Islet of Langerhans (tissue), 1 donor: ENCODE results near the gene MSANTD3.
A peak's percentile ranks its signal among the peaks of the same experiment; 100 is the strongest.
"Not testable (repeated sequence)": the region's sequence is repeated elsewhere in the genome, so short reads cannot be mapped to it uniquely, and the experiment has no call there.

Source experiments
- FAIRE-seq: peaks from one replicate; lab custom pipeline; 2011; peaks lifted over from hg19 to GRCh38; lab: Jason Lieb, UNC

The MSANTD3 gene

GRCh38 chr9:100426530-100427365, at the start of gene MSANTD3:
MSANTD3 (plus strand) TSS chr9:100427143; CDS start chr9:100441939, 14,796 bp downstream.
- no peak for FAIRE-seq

DNA sequence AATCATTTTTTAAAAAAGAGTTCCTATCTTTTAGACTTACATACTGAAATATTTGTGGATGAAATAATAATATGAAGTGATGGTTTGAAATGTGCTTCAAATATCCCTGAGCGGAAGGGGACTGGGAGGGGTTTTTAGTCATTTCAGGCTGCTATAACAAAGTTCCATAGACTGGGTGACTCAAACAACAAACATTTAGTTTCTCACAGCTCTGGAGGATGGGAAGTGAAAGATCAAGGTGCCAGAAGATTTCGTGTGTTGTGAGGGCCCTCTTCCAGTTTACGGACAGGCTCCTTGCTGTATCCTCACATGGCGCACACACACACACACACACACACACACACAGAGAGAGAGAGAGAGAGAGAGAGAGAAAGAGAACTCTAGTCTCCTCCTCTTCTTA, 47.1 kb upstream of the MSANTD3 start:
- FAIRE-seq: no peak

DNA sequence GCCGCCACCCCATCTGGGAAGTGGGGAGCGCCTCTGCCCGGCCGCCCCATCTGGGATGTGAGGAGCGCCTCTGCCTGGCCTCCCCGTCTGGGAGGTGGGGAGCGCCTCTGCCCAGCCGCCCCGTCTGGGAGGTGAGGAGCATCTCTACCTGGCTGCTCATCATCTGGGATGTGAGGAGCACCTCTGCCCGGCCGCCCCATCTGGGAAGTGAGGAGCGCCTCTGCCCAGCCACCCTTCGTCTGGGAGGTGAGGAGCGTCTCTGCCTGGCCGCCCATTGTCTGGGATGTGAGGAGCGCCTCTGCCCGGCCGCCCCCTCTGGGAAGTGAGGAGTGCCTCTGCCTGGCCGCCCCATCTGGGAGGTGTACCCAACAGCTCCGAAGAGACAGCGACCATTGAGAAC, 34.0 kb upstream of the MSANTD3 start:
- FAIRE-seq: not testable (repeated sequence)

DNA sequence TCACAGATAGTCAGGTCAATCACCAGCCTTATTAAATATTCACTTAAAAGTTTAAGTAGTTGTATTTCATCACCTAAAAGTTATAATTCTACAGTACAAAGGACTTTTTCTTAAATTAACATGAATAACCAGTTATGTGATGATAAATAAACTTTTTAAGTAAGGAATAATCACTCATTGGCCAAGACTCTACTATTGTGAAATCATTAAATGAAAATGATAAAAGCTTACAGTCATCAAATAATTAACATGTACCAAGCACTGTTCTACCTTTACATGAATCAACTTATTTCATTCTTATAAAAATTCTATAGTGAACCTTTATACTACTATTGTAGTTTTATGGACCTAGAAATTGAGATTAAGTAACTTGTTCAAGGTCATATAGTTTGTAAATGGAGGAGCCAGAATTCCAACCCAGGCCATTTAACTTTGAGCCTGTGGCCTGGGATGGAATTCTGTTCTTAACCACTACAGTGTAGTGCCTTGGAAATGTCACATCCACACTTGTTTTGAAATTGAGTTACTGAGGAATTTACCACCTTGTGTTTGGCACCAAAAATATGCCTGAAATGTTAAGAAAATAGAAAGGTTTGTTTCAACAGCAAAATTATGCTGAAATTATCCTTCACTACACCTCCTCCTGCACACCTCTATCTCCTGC, 32.8 kb upstream of the MSANTD3 start:
- FAIRE-seq: no peak

GRCh38 chr9:100394816-100395215, 32.1 kb upstream of the MSANTD3 start:
- FAIRE-seq: no peak

- FAIRE-seq: no peak
Measured at GRCh38 chr9:100396769-100397168, 30.2 kb upstream of the MSANTD3 start.

DNA sequence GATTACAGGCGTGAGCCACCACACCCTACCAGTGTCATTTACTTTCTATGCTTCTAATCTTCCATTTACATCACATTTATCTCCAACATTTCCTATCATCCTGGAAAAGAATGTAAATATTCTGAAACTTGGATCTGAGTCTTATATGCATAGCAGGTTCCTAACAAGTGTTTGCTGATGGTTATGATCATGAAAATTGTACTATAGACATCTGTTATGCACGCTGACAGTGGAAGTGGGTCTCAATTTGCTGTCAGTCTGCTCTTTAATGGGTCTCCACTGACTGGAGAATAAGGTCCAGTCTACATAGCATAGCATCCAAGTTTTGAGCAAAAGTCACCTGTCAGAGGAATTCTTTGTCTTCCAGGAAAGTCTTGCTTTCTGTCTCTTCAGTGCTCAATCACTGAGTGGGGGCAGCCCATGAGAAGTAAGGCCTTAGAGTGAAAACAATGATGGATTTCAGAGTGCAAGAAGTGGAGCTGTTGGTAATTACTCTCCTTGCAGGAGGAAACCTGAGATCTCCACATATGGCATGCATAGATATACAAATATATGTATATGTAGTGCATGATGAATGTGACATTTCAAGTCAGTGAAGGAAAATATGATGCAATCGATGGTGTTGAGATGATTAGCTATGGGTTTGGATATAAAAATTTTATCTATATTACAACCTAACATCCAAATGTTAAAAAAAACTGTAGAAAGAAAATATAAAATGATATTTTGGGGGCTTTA, 29.2 kb upstream of the MSANTD3 start:
- FAIRE-seq: no peak

- no peak for FAIRE-seq
Measured at GRCh38 chr9:100401042-100401441, 25.9 kb upstream of the MSANTD3 start.

GRCh38 chr9:100406962-100407361, 20.0 kb upstream of the MSANTD3 start:
- no peak for FAIRE-seq

- FAIRE-seq: no peak
Measured at GRCh38 chr9:100408546-100409175, 18.3 kb upstream of the MSANTD3 start.

DNA sequence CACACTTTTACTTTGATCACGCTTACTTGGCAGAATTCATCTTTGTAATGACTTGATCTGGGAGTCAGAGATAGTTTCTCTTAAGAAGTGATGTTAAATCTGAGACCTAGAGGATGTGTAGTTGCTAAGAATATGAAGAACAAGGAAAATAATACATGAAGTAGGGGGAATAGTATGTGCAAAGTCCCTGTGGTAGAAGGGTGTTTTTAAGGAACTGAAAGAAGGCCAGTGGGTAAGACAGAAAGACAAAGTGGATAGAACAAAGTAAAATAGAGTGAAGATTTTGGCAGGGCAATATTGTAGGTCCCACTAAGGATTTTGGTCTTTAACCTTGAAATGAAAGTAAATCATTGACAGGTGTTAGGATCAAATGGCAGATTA, 17.8 kb upstream of the MSANTD3 start:
- no peak for FAIRE-seq

DNA sequence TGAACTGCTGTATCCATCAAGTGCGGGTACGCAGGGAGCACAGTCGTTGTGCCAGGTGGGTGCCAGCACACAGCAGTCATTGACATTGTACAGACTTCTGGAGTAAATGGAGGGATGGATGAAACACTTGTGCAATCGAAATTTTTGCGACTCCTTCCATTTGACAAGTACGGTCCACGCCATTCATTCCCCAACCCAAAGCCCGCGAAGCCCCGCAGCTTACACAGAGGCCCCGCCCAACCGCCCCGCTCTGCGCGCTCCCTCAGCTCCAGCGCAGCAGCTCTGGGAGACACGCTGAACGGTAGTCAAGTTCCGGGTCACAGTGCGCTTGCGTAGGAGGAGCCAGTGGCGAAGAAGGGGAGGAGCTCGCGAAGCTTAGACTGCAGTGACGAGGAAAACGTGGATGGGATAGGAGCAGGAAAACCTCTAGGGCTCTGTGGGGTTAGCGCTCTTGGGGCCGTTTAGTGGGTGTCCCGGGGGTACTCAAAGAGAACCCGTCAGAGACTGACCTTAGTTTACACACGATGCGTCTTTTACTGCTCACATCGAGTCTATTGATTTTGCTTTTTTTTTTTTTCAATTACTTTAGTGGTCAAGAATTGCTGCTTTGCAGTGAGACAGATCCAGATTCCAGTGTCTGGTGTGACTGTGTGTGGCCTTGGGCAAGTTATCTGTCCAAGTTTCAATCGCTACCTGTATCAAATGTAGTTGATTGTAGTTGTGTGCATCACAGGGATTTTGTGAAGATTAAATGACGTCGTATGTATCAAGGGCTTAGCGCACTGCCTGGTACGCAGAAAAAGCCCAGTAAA, 15.3 kb upstream of the MSANTD3 start:
- FAIRE-seq: peak; percentile 47

DNA sequence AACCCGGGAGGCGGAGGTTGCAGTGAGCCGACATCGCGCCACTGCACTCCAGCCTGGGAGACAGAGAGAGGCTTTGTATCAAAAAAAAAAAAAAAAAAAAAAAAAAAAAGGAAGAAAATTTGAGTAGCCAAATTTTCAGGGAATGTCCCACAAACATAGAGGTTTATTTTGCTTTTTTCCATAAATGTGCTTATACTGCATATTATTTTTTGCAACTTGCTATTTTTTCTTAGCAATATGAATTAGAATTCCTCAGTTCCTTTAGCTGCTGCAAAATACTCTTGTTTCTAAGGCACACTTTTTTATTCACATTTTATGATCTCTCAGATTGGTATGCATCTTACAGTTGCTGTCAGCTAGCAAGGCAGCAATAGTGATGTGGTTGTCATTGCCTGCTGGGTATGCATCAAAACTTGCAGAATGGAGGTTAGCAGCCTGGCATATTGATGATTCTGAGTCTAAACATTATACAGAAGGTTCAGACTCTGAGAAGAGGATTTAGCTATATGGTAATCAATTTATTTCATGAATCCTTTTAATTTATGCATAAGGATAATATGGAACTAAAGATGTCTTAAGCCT, 13.0 kb upstream of the MSANTD3 start:
- FAIRE-seq: no peak

DNA sequence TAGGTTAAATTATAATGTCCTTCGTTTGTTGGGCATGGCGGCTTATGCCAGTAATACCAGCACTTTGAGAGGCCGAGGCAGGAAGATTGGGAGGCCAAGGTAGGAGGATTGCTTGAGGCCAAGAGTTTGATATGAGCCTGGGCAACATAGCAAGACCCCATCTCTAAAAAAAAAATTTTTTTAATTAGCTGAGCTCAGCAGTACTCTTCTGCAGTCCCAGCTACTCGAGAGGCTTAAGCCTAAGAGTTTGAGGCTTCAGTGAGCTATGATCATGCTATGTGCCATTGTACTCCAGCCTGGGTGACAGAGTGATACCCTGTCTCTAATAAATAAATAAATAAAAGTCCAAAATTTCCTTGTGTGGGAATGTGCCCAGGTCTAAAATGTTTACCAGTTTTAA, 9.1 kb upstream of the MSANTD3 start:
- FAIRE-seq: no peak

DNA sequence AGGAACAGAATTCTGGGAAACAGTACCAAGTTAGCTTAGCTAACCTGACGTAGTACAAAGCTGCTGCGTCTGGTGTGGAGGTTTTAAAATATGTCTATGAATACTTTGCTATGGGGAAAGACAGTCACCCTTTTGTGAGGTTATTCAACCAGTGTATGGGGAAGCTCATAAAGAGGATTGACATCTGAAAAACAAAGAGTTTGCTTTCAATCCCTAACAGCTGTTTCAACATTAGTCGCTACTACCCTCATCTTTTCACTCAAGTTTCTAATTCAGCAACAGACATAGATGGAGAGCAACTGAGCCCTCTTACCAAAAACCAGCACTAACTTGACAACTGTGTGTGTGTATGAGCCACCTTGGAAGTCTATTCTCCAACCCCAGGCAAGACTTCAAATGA, 7.8 kb upstream of the MSANTD3 start:
- no peak for FAIRE-seq

- not testable (repeated sequence) for FAIRE-seq
Measured at GRCh38 chr9:100421116-100421515, 5.8 kb upstream of the MSANTD3 start.

GRCh38 chr9:100425758-100426157, 1.2 kb upstream of the MSANTD3 start:
- no peak for FAIRE-seq

- no peak for FAIRE-seq
Measured at GRCh38 chr9:100426189-100426529, 784 bp upstream of the MSANTD3 start.

GRCh38 chr9:100427366-100428263, 672 bp downstream of the MSANTD3 start:
- FAIRE-seq: no peak

DNA sequence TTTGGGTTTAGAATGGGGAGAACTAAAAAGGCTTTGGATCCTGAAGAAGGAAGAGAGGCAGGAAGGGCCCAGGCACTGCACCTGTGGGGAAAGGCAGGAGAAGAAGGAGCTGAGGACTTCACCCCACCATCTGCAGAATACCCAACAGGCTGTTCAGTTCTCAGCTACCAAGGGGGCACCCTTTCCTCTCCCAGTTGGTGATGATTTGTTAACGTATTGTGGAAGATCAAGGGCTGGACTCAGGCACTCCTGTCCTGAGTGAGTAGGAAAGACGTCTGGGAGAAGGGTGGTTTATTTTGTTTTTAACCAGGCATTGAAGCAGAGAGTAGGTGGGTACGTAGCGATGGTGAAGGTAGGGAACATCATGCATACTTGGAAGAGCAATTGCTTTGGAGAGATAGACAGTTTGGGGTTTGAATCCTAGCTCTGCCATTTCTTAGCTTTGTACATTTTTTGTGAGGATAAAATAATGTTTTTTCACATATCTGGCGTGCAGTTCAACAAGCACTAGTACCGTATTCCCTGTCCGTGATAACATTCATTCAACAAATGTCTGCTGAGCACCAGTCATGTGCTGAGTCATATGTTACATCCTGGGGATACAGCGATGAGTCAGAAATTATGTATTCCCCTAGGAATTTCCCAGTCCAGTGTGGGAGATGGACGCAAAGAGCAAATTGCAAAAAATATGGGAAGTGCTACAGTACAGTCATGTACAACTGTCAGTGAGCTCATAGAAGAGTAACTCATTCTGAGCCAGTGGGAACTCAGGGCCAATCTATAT, 2.1 kb downstream of the MSANTD3 start:
- no peak for FAIRE-seq
